Daoy (cell line): ENCODE measurements around the gene UFSP1. TPM values are rescaled to one million over a fixed set of nuclear protein-coding genes. Genes with fewer than 3 reads are reported as not detected.

Experiments used
- DNase-seq: peaks from one replicate; pipeline ENCODE4 v3.0.0-alpha.2; 2015; ENCODE audit warnings: low read depth
- total RNA-seq: library from RNA; depleted of rRNA; stranded (reverse); fragments of >200 nt; shearing (Covaris generic); gene quantifications from 2 replicates; pipeline ENCODE4 v1.2.3, GENCODE V29; 2014

UFSP1 gene
- total RNA-seq, 1 experiment from 2014 or later: 6.1 TPM

- DNase-seq: no peak
Observed at GRCh38 chr7:100882785-100883526, 6.6 kb downstream of the UFSP1 start.

DNA sequence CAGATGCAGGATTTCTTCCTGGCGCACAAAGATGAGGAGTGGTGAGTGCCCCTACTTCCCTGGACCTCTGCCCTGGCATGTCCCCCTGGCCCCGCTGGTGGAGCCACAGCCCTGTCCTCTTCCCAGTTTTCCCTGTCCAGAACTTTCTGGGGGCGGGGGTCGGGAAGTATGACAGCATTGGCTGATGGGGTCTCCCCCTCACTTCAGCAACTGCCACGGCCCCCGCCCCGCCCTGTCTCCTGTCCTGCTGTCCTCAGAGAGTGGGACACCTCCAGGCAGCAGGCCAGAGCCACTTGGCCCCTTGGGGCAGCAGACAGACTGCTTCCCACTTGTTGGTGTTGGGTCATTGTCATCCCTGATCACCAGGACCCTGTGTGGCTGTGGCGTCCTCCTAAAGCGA lies 7.3 kb downstream of the UFSP1 start:
- DNase-seq: no peak

DNA sequence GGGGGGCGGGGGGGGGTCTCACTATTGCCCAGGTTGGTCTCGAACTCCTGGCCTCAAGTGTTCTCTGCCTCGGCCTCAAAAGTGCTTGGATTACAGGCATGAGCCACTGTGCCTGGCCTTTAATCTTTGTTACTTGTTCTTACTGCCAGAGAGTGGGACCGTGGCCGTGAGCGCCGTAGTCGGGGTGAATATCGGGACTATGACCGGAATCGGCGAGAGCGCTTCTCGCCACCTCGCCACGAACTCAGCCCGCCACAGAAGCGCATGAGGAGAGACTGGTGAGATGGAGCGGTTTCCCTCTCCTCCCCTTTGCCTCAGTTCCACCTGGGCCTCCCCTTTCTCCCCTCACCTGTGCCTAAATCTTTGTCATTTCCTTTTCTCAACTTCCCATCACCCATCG lies 8.4 kb downstream of the UFSP1 start:
- DNase-seq: no peak

- no peak for DNase-seq
Observed at GRCh38 chr7:100880645-100881044, 8.9 kb downstream of the UFSP1 start.

DNA sequence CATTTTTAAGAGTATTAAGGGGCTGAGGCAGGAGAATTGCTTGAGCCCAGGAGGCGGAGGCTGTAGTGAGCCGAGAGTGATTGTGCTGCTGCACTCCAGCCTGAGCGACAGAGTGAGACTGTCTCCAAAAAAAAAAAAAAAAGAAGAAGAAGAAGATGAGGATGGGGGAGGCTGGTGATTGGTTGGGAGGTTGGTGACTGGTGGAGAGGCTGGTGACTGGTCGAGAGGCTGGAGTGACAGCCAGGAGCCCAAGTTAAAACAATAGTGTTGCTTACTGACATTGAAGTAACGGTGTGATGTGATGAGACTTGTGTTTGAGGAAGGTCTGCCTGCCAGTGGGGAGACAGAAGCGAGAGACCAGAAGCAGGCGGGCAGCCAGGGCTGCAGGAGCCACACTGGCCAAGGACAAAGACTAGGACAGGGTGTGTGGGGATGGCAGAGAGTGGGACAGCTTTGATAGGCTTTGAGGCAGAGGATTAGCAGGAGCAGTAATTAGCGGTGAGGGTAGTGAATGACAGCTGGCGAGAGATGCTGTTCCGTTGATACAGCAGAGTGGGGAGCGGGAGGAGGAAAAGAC lies 9.7 kb downstream of the UFSP1 start:
- no peak for DNase-seq

GRCh38 chr7:100878685-100879084 lies 10.8 kb downstream of the UFSP1 start:
- no peak for DNase-seq

DNA sequence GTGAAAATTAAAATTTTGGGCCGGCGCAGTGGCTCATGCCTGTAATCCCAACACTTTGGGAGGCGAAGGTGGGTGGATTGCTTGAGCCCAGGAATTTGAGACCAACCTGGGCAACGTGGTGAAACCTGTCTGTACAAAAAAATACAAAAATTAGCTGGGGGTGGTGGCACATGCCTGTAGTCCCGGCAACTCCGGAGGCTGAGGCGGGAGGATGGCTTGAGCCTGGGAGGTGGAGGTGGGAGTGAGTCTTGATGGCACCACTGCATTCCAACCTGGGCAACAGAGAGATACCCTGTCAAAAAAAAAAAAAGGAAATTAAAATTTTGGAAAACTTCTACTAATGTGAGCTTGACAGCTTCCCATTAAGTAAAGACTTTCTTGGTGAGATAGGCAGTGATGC lies 11.5 kb downstream of the UFSP1 start:
- DNase-seq: no peak

GRCh38 chr7:100875356-100875751 lies 14.2 kb downstream of the UFSP1 start:
- peak; percentile 45 for DNase-seq

DNA sequence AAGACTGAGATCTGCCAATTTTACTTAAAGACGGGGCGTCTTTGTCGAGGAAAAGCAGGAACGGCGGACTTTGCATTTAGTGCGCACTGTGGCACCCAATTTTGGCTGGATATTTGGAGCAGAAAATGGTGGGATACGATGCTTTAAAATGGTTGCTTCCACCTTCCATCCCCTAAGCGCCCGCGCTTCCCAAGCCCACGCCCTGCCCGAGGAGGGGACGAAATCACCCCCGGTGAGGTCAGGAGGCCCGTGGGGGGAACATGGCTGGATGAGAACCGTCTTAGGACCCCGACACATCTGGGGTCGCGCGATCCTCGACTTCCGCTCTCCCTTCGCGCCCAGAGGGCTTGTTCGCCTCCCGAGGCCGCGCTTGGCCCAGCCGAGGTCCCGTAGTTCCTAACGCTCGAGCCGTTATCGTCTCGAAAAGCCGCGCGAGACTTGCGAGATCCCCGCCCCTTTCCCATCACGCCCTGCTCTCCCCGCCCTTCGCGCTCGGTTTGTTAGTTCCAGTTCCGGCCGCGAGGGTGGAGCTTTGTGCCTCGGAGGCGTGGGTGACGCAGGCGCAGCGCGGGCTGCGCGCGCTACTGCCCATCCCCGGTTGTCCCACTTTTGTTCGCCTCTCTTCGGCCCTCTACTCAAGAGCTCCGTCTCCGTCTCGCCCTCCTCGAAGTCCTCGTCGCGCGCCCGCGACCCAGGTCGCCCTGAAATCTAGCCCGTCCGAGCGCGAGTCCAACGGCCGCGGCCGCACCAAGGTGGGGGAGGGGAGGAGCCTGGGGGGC lies 14.7 kb downstream of the UFSP1 start, which contains the start of gene SRRT:
Gene SRRT, plus strand, starts transcription at position 527 of the 779 bp plus-strand sequence. CDS start 488 bp downstream, outside the sequence.
- peak; percentile 100 for DNase-seq

DNA sequence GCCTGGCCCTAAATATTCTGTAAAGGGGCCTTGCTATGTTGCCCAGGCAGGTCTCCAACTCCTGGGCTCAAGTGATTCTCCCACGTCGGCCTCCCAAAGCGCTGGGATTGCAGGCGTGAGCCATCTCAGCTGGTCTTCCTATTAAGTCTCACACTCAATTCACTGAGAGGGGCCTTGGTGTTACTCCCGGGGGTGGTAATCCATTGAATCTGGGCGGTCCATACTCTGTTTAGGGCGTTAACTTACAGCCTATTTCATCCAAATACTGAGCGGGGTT lies 15.3 kb downstream of the UFSP1 start:
- no peak for DNase-seq

DNA sequence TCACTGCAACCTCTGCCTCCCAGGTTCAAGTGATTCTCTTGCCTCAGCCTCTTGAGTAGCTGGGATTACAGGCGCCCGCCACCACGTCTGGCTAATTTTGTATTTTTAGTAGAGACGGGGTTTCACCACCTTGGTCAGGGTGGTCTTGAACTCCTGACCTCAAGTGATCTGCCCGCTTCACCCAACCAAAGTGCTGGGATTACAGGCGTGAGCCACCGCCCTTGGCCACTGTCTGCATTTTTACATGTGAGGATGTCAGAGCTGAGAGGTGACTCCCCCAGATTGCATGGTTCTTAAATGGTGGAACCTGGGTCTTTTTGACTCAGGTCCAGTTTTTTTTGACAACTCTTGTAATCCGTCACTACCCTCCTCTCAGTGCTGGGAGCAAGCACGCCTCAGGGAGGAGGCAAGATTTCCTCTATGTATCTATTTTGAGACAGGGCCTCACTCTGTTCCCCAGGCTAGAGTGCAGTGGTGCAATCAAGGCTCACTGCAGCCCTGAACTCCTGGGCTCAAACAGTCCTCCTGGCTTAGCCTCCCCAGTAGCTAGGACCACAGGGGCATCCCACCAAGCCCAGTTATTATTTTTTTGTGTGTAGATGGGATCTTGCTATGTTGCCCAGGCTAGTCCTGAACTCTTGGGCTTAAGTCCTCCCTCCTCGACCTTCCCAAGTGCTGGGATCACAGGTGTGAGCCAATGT lies 15.8 kb downstream of the UFSP1 start:
- DNase-seq: no peak

- no peak for DNase-seq
Observed at GRCh38 chr7:100867776-100868485, 21.6 kb downstream of the UFSP1 start.

- peak; percentile 99 for DNase-seq
Observed at GRCh38 chr7:100867040-100867775, 22.3 kb downstream of the UFSP1 start, which contains the start of gene TRIP6. TSS of gene TRIP6 (plus strand) at chr7:100867387. CDS start at chr7:100867498, 111 bp downstream.

DNA sequence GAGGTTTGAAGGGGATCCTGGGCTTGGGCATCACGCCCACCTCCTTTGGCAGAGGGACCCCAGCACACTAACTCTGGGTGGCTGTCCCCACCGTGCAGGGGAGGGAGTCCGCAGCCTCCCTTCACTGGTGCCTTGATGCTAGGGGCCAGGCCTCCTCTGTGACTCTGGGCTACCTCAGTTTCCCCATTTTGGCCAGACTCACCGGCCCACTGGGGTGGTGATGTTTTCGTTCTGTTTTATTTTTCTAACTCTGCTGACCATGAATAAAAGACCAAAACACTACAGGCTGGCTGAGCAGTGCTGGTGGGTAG lies 22.8 kb downstream of the UFSP1 start:
- DNase-seq: peak; percentile 54

GRCh38 chr7:100865938-100866728 lies 23.4 kb downstream of the UFSP1 start:
- DNase-seq: peak; percentile 93

- DNase-seq: peak; percentile 98
Observed at GRCh38 chr7:100865372-100865911, 24.1 kb downstream of the UFSP1 start.

DNA sequence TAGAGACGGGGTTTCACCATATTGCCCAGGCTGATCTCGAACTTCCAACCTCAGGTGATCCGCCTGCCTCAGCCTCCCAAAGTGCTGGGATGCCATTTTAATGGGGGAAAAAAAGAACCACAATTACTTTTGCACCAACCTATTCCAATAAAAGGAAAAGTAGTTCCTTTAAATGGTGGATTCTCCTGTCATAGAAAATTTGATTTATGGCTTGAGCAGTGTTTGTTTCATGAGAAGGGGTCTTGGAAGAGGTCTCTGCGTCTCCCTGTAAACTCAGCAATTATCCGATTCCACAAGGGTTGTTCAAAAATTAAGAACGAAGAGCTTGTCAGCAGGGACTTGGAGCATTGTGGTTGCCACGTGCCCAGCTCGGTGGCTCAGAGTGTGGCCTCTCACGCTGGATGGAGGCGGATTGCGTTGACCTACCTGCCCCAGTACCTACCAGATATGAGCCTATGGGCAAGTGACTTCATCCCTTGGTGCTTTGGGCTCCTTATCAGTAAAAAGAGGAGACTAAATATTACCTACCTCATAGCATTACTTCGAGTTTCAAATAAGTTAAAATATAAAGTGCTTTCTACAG lies 25.2 kb downstream of the UFSP1 start:
- no peak for DNase-seq

GRCh38 chr7:100863406-100863950 lies 26.0 kb downstream of the UFSP1 start:
- peak; percentile 79 for DNase-seq

- DNase-seq: no peak
Observed at GRCh38 chr7:100861616-100861985, 27.9 kb downstream of the UFSP1 start.
